ENCODE data around the gene JMJD8. TPM values are rescaled to one million over a fixed set of nuclear protein-coding genes. Genes with fewer than 3 reads are reported as not detected.

JMJD8 gene
- total and polyA plus RNA-seq, 4 donors = 21.2 to 52.6 (median 33.4) TPM

DNA sequence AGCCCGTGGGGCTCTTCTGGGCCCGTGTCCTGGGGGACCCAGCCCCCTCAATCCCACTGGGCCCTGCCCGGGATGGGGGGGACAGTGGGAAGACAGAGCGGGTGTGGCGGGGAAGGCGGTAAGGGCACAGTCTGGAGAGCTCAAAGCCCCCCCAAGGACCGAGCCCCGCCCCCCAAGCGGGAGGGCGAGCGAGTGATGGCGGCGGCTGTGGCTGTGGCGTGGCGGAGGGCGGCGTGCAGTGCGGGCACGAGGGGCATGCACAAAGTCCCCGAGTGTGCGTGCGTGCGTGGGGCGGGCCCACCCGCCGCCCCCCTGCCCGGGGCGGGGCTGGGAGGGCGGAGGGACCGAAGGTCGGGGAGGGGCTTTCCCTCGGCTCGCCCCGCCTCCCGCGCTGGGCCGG is 9.6 kb upstream of the JMJD8 start:
- WGBS = 9% methylated on average over 37 of the region's 37 CpGs
- no peak overlapping the region for H3K9ac ChIP-seq (ENCODE audit: low read depth in 1 of 2, low read length in 2 of 2)
- peaks cover 2 to 12% (median 7%) of the 10 kb centered on the region in 4 donors for H3K27me3 ChIP-seq (ENCODE audit: control insufficient read depth in 4 of 4, insufficient read depth in 4 of 4, low read length in 3 of 4)
- no peak overlapping the region for H3K4me3 ChIP-seq (ENCODE audit: low read depth in 1 of 3, low read length in 3 of 3)
- no peak overlapping the region for H3K27ac ChIP-seq (ENCODE audit: low read depth in 1 of 2, low read length in 2 of 2)
- H3K36me3 ChIP-seq (ENCODE audit: control insufficient read depth in 4 of 4, insufficient read depth in 3 of 4, low read depth in 1 of 4, low read length in 3 of 4) = no peaks in the 10 kb centered on the region
- peaks cover 11 to 26% (median 21%) of the 10 kb centered on the region in 4 donors for H3K4me1 ChIP-seq (ENCODE audit: control insufficient read depth in 4 of 4, insufficient read depth in 4 of 4, low read length in 3 of 4)
- H3K9me3 ChIP-seq (ENCODE audit: control insufficient read depth in 4 of 4, low read length in 3 of 4) = no peaks in the 10 kb centered on the region
- no peak for DNase-seq (ENCODE audit: low spot score)
- TF ChIP-seq HNF4A (conservative IDR thresholded peaks at IDR 0.05) = no peak
- no peak for TF ChIP-seq FOXA2 (IDR thresholded peaks at IDR 0.05)
- TF ChIP-seq, protein P1, sequence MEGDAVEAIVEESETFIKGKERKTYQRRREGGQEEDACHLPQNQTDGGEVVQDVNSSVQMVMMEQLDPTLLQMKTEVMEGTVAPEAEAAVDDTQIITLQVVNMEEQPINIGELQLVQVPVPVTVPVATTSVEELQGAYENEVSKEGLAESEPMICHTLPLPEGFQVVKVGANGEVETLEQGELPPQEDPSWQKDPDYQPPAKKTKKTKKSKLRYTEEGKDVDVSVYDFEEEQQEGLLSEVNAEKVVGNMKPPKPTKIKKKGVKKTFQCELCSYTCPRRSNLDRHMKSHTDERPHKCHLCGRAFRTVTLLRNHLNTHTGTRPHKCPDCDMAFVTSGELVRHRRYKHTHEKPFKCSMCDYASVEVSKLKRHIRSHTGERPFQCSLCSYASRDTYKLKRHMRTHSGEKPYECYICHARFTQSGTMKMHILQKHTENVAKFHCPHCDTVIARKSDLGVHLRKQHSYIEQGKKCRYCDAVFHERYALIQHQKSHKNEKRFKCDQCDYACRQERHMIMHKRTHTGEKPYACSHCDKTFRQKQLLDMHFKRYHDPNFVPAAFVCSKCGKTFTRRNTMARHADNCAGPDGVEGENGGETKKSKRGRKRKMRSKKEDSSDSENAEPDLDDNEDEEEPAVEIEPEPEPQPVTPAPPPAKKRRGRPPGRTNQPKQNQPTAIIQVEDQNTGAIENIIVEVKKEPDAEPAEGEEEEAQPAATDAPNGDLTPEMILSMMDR (IDR thresholded peaks at IDR 0.05; ENCODE audit: low read depth, low read length, missing input control) = no peak
- TF ChIP-seq SP1 (IDR thresholded peaks at IDR 0.05) = no peak
- TF ChIP-seq RXRA (IDR thresholded peaks at IDR 0.05) = no peak
- TF ChIP-seq HNF4G (IDR thresholded peaks at IDR 0.05) = no peak
- TF ChIP-seq, protein P2, sequence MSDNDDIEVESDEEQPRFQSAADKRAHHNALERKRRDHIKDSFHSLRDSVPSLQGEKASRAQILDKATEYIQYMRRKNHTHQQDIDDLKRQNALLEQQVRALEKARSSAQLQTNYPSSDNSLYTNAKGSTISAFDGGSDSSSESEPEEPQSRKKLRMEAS (IDR thresholded peaks at IDR 0.05) = no peak
- TF ChIP-seq TAF1 (conservative IDR thresholded peaks at IDR 0.05) = no peak
- TF ChIP-seq GABPA (IDR thresholded peaks at IDR 0.05 in 1 of 2, conservative IDR thresholded peaks at IDR 0.05 in 1 of 2) = no peak
- no peak for TF ChIP-seq EGR1 (IDR thresholded peaks at IDR 0.05; ENCODE audit: low read depth in 2 of 2)
- TF ChIP-seq, protein P3, sequence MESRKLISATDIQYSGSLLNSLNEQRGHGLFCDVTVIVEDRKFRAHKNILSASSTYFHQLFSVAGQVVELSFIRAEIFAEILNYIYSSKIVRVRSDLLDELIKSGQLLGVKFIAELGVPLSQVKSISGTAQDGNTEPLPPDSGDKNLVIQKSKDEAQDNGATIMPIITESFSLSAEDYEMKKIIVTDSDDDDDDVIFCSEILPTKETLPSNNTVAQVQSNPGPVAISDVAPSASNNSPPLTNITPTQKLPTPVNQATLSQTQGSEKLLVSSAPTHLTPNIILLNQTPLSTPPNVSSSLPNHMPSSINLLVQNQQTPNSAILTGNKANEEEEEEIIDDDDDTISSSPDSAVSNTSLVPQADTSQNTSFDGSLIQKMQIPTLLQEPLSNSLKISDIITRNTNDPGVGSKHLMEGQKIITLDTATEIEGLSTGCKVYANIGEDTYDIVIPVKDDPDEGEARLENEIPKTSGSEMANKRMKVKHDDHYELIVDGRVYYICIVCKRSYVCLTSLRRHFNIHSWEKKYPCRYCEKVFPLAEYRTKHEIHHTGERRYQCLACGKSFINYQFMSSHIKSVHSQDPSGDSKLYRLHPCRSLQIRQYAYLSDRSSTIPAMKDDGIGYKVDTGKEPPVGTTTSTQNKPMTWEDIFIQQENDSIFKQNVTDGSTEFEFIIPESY (IDR thresholded peaks at IDR 0.05) = no peak
- no peak for TF ChIP-seq RAD21 (IDR thresholded peaks at IDR 0.05)
- TF ChIP-seq YY1 (IDR thresholded peaks at IDR 0.05) = no peak
- TF ChIP-seq, protein P4, sequence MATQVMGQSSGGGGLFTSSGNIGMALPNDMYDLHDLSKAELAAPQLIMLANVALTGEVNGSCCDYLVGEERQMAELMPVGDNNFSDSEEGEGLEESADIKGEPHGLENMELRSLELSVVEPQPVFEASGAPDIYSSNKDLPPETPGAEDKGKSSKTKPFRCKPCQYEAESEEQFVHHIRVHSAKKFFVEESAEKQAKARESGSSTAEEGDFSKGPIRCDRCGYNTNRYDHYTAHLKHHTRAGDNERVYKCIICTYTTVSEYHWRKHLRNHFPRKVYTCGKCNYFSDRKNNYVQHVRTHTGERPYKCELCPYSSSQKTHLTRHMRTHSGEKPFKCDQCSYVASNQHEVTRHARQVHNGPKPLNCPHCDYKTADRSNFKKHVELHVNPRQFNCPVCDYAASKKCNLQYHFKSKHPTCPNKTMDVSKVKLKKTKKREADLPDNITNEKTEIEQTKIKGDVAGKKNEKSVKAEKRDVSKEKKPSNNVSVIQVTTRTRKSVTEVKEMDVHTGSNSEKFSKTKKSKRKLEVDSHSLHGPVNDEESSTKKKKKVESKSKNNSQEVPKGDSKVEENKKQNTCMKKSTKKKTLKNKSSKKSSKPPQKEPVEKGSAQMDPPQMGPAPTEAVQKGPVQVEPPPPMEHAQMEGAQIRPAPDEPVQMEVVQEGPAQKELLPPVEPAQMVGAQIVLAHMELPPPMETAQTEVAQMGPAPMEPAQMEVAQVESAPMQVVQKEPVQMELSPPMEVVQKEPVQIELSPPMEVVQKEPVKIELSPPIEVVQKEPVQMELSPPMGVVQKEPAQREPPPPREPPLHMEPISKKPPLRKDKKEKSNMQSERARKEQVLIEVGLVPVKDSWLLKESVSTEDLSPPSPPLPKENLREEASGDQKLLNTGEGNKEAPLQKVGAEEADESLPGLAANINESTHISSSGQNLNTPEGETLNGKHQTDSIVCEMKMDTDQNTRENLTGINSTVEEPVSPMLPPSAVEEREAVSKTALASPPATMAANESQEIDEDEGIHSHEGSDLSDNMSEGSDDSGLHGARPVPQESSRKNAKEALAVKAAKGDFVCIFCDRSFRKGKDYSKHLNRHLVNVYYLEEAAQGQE (IDR thresholded peaks at IDR 0.05) = no peak
- no peak for TF ChIP-seq NR2F2 (IDR thresholded peaks at IDR 0.05)

DNA sequence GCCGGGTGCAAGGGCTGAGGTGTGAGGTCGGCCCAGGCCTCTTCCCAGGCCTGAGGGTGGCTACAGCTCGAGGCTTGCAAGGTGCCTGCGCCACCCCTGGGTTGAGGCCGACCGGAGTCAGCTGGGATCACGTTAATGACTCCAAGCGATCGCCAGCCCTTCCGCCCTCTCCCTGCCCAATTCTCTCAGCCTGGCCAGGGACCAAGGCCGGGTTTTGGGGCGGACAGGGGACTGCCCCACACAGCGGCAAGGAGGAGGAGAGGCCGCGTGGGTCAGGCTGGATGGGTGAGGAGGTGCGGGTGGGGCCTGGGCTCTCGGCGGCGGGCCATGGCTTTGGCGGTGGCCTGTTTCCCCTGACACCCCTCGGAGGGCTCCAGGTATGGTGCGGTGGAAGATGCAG is 9.2 kb upstream of the JMJD8 start:
- Histone ChIP-seq H3K4me1 (ENCODE audit: control insufficient read depth in 4 of 4, insufficient read depth in 4 of 4, low read length in 3 of 4) (peaks cover 14 to 30% (median 24%) of the 10 kb centered on the region in 4 donors), H3K27me3 (ENCODE audit: control insufficient read depth in 4 of 4, insufficient read depth in 4 of 4, low read length in 3 of 4) (peaks cover 2 to 12% (median 7%) of the 10 kb centered on the region in 4 donors), H3K27ac (ENCODE audit: low read depth in 1 of 2, low read length in 2 of 2) (no peak overlapping the region), H3K9ac (ENCODE audit: low read depth in 1 of 2, low read length in 2 of 2) (no peak overlapping the region), H3K9me3 (ENCODE audit: control insufficient read depth in 4 of 4, low read length in 3 of 4) (no peaks in the 10 kb centered on the region), H3K4me3 (ENCODE audit: low read depth in 1 of 3, low read length in 3 of 3) (no peak overlapping the region), H3K36me3 (ENCODE audit: control insufficient read depth in 4 of 4, insufficient read depth in 3 of 4, low read depth in 1 of 4, low read length in 3 of 4) (no peaks in the 10 kb centered on the region)
- no peak for DNase-seq (ENCODE audit: low spot score)
- WGBS = 41% methylated on average over 22 of the region's 22 CpGs
- TF ChIP-seq HNF4A (conservative IDR thresholded peaks at IDR 0.05) (no peak), YY1 (IDR thresholded peaks at IDR 0.05) (no peak), FOXA2 (IDR thresholded peaks at IDR 0.05) (no peak), RXRA (IDR thresholded peaks at IDR 0.05) (no peak), TAF1 (conservative IDR thresholded peaks at IDR 0.05) (no peak), EGR1 (IDR thresholded peaks at IDR 0.05; ENCODE audit: low read depth in 2 of 2) (no peak), GABPA (IDR thresholded peaks at IDR 0.05 in 1 of 2, conservative IDR thresholded peaks at IDR 0.05 in 1 of 2) (no peak), FOXA1 (IDR thresholded peaks at IDR 0.05) (no peak), NR2F2 (IDR thresholded peaks at IDR 0.05) (no peak)
- TF ChIP-seq, protein P5, sequence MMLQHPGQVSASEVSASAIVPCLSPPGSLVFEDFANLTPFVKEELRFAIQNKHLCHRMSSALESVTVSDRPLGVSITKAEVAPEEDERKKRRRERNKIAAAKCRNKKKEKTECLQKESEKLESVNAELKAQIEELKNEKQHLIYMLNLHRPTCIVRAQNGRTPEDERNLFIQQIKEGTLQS (IDR thresholded peaks at IDR 0.05) = no peak
- TF ChIP-seq, protein P2 (IDR thresholded peaks at IDR 0.05) = no peak
- TF ChIP-seq, protein P3 (IDR thresholded peaks at IDR 0.05) = no peak
- TF ChIP-seq, protein P1 (IDR thresholded peaks at IDR 0.05; ENCODE audit: low read depth, low read length, missing input control) = no peak
